PC-3 (cell line): ENCODE data around the gene HS2ST1.

ENCODE experiments used
- CTCF ChIP-seq: fragments of 300-600 bp; sonication (generic); conservative IDR thresholded peaks from 2 replicates; pipeline ENCODE4 v1.5.1; 2017; ENCODE audit warnings: antibody characterized with exemption, low read depth, mild to moderate bottlenecking, low read length
- EZH2 ChIP-seq: fragments of 300-600 bp; sonication (generic); IDR thresholded peaks from one replicate; pipeline ENCODE4 v1.6.1; 2017; ENCODE audit warnings: antibody characterized with exemption, mild to moderate bottlenecking, low read length; ENCODE audit not compliant: unreplicated experiment
- EZH2phosphoT487 ChIP-seq: fragments of 300-600 bp; sonication (generic); IDR thresholded peaks from 2 replicates; pipeline ENCODE4 v1.6.1; 2018; ENCODE audit warnings: mild to moderate bottlenecking, antibody characterized with exemption, low read length, borderline replicate concordance

- TF ChIP-seq CTCF (no peak), EZH2 (no peak), EZH2phosphoT487 (no peak)
Measured at GRCh38 chr1:86971778-86972177, 57.3 kb downstream of the HS2ST1 start.
